ENCODE results near the gene NT5DC1.

Gene NT5DC1

DNA sequence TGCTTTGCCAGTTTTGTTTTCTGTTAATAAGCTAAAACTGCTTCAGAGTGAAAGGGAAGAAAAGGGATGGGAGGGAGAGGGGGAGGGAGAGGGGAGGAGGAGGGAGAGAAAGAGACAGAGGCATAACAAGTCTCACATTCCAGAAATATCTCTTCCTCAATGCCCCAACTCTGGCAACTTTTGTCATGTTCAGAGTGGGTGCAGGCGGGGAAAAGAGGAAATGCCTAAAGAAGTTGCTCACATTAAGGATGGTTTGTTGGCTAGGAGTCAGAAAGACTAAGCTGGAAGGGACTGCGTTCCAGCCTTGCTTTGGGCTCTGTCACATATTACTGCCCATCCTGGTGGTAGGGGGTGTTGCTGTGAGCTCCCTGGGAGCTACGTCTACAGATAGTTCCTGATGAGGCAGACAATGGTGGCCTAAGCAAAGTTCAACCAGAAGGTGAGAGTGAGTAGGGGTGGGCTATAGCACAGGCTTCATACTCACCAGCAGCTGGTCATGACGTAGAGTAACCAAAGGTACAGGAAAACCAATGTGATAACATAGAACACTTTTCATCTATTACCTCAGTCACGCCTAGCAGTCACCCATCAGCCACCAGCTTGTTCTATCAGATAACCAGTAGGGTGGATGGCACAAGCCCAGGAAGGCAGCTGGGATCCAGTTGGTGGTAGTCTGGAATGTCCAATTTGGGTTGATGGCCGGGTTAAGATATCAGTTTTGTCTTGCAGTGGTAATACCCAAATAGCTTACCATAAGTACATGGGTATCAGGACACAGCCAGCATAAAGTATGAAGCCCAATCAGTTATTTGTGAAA, 151.1 kb downstream of the NT5DC1 start:
- DNase-seq = no peak

DNA sequence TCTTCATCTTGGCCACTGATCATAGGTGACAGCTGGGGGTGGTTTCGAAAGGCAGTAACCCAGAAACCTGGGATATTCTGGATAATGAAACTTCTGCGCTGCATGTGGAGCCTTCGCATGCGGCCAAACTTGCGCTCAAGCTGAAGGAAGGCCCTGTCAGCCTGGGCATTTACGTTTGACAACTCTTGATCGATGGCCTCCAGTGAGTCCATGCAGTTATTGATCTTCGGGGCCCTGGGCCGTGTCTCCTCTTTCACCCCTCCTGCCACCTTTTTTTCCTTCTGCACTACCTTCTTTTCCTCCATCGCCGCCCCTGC, 152.5 kb downstream of the NT5DC1 start:
- no peak for DNase-seq

DNA sequence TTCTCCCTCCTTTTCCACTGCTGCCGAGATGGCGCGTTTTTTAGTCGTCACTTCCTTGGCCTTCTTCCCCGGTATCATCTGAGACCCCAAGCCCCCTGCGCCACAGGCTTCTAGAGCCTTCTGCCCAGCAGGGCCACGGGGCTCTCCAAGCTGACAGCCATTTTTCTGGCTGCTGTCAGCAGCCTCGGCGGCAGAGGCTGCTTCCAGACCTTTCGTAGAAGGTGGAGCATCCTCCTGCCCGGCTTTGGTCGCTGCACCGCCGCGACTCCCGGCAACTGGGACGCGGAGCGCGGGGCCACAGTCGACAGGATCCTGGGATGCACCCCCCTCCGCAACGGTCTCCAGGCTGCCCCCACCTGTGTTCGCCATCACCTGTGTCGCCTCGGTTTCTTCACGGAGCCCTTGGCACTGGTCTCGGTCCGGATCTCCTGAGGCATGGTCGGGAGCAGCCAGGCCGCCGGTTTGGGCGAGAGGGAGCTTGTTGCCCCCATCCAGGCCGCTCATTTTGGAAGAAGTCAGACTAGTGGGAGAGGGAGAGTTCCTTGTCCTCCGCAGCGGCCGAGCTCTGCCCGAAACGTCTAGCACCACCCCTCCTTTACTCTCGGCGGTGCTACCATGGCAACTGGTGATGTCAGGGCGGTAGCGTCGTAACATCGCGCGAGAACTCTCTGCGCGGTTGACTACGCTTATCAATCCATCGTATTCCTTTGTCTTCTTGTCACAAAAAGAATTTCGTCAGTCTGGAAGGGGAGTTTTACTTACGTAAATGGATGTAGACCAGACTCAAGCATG, 153.0 kb downstream of the NT5DC1 start, which contains the start of gene TSPYL4:
Gene TSPYL4 (minus strand): TSS at position 571 of the 792 bp plus-strand sequence. CDS start 67 bp downstream, at position 504.
- DNase-seq = peak; percentile 96

DNA sequence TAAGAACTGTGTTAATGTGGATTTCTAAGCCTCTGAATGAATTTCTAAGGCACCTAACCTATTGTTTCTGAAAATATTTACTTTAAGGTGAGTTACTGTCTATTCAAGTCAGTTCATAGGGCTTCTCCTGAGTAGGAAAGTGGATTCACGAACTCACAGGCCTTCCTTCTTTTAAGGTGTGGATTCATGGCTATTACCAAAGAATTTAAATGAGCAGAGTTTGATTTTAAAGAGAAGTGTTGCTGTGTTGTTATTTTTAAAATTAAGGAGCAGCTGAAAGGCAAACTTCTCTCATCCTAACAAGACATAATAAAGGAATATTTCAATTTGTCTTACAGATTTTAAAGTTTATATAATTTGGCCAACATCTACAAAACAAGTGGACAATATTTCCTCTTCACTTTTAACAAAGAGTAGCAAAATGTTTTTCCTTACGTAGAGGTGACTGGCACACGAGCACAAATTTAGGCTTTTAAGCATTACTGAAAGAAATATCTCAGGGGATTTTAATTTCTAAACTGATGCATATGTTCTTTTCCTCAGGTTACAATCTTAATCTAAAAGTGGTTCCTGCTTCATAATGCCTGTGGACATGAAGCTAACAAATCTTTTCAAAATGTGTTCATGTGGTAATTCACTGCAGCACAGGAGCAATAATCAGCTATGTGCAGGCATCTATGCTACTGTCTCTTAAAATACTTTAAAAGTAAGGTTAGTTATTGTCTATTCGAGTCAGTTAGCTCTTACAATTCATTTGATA, 153.8 kb downstream of the NT5DC1 start:
- DNase-seq = no peak

DNA sequence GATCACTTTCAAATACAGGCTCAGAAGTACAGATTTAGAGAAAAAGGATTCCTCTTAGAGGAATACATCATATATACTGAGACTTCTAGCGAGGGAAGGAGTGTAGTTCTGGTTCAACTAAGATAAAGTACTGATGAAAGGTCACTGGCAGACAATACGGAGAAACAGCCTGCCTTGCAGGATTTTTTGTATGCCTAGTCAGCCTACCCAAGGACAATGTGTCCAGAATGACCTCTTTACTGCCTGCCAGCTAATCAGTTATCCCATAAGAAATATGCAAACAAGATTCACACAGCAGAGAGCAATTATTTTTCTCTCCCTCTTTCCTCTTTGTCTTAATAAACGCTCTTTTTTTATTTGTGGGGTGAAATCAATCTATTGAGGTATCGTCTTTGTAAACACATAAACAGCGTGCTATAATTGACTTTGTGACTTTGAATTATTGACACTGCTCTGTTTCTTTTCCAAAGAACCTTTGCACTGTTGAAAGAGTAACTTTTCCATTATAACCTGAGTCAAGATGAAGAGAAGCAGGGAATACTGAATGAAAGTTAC, 154.7 kb downstream of the NT5DC1 start:
- DNase-seq = no peak

DNA sequence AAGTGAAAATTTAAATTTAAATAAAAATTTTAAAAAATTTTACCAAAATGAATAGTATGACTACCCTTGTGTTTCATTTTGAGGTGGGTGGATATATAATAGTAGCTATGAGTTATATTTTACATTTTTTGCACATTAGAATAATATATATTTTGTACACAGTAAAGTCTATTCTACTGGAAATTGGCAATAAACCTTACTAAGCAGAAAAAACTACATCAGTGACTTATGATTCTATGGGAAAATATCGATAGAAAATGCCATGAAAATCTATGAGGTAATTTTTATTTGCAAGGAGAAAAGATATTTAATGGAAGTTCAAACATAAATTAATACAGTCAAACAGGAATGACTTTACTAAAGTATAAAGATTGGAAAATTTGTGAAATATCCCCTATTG, 156.0 kb downstream of the NT5DC1 start:
- DNase-seq = no peak

DNA sequence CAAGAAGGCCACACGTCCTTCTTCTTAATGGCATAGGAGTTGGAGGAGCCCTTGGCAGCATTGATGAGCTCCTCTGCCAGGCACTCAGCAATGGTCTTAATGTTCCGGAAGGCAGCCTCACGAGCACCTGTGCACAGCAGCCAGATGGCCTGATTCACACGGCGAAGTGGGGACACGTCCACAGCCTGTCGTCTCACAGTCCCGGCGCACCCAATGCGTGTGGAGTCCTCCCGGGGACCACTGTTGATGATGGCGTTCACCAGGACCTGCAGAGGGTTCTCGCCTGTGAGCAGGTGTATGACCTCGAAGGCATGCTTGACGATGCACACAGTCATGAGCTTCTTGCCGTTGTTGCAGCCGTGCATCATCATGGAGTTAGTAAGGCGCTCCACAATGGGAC, 157.9 kb downstream of the NT5DC1 start:
- no peak for DNase-seq

DNA sequence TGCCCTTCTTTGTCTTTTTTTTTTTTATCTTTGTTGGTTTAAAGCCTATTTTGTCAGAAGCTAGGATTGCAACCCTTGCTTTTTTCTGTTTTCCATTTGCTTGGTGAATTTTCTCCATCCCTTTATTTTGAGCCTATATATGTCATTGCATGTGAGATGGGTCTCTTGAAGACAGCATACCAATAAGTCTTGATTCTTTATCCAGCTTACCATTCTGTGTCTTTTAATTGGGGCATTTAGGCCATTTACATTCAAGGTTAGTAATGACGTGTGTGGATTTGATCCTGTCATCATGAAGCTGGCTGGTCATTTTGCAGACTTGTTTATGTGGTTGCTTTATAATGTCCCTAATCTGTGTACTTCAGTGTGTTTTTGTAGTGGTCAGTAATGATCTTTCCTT, 162.7 kb downstream of the NT5DC1 start:
- no peak for DNase-seq

DNA sequence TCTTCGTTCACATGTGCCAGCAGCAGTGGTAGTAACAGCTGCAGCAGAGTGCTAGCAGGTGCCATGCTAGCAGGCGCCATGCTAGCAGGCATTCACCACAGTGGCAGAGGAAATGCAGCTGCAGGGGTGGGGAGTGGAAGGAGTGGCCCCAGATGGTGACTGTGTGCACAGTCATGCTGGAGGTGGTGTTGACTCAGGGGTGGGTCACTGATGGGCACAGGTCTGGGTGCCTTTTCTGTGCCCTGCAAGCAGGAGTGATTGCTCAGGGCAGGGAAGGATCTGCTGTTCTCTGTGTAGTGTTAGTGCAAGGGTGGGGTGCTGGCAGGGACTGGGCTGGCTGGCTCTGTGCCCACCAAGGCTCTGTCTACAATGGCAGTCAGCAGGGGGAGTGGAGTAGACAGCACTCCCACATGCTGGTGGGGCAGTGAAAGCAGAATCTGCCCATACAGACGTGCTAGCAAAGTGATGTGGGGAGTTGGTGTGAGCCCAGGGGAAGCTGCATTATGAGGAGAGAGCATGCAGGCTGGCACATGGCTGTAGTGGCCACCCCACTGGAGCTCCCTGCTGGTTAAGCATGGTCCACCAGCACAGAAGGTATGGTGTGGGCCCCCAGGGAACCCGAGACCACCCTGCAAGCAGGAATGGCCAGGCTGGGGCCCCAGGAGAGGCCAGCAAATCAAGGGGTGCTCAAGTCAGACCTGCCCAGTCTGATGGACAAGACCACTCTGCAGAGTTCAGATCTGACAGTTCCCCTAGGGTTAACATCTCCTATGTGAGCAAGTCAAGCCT, 164.6 kb downstream of the NT5DC1 start:
- DNase-seq = no peak

DNA sequence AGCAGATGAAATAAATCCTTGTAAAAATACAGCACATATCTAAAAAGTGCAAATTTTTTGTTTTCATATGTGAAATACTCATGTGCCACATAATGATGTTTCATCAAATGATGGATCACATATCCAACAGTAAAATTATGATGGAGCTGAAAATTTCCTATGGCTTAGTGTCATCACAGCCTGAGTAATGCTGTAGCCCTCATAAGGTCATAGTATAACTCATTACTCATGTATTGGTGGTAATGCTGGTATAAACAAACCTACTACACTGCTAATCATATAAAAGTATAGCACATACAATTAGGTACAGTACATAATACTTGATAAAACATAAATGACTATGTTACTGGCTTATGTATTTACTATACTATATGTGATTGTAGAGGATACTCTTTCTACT, 166.2 kb downstream of the NT5DC1 start:
- no peak for DNase-seq

DNA sequence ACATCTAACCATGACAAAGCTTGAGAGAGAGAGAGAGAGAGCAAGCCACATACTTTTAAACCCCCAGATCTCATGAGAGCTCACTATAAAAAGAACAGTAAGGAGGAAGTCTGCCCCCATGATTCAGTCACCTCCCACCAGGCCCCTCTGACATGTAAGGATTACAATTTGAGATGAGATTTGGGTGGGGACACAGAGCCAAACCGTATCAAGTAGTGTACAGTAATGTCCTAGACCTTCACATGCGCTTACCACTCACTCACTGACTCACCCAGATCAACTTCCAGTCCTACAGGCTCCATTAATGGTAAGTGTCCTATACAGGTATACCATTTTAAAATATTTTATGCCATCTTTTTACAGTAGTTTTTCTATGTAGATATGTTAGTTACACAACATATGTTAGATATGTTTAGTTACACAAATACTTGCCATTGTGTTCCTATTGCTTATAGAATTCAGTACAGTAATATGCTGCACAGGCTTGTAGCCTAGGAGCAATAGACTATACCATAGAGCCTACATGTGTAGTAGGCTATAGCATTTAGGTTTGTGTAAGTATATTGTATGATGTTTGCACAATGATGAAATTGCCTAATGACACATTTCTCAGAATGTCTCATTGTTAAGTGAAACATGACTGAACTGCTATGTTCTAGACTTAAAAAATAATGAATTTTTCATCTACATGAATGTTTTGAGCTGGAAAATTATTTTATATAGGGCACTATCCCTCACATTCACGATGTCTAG, 167.4 kb downstream of the NT5DC1 start:
- no peak for DNase-seq

DNA sequence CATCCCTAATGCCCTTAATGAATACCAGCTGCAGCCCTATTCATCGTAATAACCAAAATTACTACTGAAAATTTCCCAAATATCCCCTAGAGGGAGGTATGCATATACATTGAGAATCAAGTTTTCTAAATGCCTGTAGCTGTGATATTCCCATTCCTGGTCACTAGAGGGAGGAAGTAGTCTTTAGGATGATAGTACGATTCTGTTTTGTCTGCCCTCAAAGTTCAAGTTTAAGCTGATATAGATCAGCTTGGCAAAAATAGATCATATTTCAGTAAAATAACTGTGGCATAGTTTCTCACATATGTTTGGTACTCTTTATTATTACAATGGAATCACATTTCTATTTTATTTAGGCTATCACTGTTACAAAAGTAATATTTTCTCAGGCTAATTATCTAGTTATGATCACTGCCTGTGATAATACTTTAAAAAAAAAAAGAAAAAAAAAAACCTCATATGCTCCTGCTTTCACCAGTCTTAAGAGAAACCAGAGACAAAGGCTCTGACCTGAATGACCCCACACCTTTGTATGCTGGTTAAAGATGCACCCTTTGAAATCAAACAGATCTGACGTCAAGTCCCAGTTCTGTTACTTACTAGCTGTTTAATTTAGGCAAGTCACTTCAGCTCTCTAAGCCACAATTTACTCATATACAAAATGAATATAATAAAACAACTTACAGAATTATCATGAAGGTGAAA, 168.1 kb downstream of the NT5DC1 start:
- peak; percentile 75 for DNase-seq

DNA sequence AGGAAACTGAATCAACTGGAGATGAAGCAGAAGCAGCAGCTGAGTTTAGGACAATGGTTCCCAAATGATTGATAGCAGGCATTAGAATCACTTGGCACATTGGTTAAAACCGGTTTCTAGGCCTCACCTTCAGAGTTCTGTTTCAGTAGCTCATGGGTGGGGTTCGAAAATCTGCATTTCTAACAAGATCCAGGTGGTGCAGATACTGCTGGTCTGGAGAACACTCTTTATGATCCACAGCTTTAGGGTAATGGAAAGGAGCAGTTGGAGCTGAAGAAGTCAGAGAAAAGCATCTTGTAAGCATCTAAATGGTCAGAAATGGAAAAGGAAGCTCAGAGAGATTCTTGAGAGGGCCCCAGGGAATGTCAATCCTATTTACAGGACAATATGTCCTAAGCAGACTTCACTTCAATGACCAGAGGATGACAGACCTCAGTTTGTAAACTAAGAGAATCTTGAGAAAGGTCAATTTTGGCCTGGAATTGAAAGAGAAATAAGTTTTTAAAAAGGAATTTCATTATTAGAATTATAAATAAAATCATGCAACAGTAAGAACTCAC, 170.6 kb downstream of the NT5DC1 start:
- no peak for DNase-seq

DNA sequence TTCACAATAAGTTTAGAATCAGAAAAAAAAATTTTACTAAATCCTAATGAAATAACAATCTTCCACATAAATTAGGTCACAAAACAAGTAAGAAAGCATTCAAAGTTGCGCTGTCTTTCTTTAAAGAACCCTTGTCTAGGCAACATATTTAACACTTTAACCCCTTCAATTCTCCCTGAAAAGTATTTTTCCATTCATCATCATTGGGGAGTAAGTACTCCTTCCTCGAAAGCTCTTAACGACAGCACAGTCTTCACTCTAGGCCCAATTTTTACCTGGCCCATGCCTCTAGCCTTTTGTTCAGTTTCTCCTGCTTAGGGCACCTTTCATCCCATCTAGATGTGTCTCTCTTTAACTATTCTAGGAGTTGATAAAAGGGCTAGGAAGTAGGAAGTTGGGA, 176.5 kb downstream of the NT5DC1 start:
- DNase-seq = no peak

DNA sequence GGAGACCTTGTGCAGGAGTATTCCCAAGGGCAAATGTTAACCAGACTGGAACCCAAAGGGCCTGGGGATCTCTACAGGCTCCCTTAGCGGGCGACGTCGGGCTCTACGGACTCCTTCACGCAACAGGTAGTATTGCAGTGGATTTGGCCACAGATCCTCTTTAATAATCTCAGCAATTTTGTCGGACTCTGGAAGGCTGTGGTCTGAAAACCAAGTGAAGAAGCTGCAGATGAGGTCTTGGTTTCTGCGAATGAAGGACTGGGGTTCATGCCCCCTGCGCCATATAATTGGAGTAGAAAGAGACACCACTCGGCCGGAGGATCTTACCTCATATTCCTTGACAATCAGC, 177.8 kb downstream of the NT5DC1 start:
- no peak for DNase-seq

DNA sequence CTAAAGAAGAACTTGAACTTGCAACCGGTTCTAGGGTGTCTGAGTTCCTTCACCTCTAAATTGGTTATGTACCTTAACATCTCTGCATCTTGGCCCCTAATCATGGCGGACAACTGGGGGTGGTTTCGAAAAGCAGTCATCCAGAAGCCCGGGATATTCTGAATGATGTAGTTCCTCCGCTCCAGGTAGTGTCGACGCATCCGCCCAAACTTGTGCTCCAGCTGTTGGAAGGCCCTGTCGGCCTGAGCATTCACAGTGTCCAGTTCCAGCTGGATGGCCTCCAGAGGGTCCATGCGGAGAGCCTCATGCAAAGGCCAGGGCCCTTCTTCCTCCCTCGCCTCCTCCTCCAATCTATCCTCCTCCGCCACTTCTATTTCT, 178.2 kb downstream of the NT5DC1 start:
- DNase-seq = peak; percentile 52

DNA sequence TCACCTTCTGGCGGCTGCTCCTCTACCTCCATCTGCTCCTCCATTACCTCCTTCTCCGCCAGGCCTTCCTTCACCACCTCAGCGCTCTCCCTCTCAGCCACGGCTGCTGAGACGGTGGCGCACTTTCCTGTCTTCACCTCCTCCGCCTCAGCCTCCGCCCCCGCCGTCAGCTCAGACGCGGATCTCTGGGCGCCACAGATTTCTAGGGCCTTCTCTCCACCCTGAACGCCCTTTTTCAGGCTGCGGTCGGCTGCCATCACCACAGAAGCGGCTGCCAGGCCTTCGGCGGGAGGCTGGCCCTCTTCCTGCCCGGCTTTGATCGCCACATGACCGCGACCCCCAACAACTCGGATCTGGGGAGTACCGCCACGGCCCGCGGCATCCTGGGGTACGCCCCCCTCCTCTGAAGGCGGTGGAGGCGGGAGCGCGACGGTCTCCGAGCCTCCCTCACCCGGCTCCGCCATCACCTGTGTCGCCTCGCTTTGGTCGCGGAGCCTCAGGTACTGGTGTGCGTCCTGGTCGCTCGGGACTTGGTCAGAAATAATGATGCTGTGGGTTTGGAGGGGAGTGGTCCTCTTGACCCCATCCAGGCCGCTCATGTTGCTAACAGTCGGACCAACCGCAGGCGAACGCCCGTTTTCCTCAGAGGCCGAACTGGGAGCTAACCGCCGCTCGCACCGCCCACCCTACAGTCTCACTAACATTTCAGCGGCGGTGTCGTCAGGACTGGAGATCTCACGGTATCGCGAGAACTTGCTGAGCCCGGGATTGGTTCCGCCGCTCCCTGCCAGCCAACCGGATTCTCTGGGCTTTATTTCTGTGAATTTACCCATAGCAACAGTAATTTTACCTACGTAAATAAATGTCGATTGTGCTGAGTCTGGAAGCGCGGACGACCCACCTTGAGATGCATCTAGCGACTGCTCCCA, 178.8 kb downstream of the NT5DC1 start, which contains the start of gene TSPYL1:
Gene TSPYL1 (minus strand): TSS at position 699 of the 929 bp plus-strand sequence. CDS start 100 bp downstream, at position 599.
- peak; percentile 98 for DNase-seq

DNA sequence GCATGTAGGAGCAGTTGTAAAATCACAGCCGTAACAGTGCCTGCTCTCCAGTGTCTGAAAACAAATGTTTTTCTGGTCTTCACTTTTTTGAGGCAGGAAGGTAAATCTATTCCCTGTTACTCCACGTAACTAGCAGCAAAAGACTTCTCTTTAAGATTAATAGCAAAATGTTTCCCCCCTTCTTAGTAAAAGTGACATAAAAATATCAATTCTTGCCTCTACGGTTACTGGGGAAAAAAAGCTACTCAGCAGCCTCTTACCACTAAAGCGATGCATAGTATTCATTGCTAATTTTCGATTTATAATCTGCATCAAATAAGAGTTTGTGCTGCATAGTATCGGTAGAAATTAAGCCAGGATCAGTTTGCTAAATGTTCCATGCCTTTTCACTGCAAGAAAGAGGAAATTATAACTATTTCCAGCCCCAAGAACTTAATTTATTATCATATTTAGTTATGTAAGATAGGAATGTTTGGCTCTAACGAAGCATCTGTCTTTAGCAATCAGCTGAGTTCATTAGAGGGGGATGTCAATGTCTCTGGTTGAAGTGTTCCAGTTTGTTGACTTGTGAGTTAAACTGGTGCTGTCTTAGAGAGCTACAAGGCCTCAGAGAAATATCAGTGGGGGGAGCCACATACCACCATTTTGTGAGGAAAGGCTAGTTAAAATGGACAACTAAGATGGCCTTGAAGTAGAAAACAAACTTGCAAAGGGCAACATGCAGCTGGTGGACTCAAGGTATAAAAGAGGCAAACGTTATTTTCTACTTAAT, 179.7 kb downstream of the NT5DC1 start:
- peak; percentile 28 for DNase-seq

DNA sequence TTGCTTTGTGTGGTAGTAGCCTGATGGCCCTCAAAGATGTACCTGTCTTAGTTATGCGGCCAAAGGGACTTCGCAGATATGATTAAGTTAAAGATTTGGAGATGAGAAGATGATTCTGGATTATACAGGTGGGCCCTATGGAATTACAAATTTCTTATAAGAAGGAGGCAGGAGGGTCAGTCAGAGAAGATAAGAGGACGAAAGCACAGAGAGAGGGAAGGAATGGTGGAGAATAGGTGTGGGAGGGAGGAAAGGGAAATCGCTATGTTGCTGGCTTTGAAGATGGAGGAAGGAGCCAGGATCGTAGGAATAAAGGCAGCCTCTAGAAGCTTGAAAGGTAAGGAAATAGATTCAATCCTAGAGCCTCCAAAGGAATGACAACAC, 180.3 kb downstream of the NT5DC1 start:
- DNase-seq = no peak
